ENCODE data around the gene RTN4.

Gene RTN4

GRCh38 chr2:54946220-54946805 is 103.9 kb downstream of the RTN4 start:
- DNase-seq, result no peak

GRCh38 chr2:54945391-54946219 is 104.6 kb downstream of the RTN4 start:
- peak; percentile 8 for DNase-seq

DNA sequence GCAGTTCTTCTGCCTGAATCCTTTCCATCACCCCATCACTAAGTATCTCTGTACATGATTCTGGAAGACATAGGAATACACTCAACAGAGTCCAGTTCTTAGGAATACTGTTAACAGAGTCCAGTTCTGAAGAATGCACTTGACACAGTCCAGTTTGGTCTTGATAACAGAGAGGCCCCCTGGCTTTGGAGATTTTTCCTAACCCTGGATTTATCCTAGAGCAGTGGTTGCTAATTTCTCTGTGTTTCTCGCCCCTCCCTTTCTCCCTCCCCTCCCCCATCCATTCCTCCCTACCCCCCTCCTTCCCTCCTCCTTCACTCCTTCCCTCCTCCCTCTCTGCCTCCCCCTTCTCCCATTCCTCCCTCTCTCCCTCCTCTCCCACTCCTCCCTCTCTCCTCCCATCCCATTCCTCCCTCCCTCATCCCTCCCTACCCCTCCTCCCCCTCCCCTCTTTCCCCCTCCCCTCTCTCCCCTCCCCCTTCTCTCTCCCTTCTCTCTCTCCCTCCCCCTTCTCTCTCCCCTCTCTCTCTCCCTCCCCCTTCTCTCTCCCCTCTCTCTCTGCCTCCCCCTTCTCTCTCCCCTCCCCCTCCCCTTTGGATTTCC is 105.4 kb downstream of the RTN4 start:
- DNase-seq, result no peak

DNA sequence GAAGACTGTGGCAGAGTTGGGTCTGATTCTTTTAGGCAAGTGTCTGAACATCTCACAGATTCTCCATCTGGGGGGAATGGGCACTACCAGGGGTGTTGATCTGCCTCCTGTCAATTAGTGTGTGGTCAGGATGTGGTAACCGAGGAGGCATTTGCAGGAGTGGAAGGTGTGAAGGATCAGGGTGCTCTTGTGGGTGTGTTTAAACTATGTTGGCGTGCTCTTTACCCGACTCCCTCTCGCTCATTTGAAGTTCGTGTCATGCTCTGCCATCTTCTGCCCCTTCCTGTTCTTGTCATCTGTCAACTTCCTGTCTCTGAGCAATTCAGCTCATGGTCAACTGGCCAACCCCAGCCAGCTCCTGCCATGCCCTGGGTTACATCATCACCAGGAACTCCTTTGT is 107.9 kb downstream of the RTN4 start:
- DNase-seq, result peak; percentile 45

DNA sequence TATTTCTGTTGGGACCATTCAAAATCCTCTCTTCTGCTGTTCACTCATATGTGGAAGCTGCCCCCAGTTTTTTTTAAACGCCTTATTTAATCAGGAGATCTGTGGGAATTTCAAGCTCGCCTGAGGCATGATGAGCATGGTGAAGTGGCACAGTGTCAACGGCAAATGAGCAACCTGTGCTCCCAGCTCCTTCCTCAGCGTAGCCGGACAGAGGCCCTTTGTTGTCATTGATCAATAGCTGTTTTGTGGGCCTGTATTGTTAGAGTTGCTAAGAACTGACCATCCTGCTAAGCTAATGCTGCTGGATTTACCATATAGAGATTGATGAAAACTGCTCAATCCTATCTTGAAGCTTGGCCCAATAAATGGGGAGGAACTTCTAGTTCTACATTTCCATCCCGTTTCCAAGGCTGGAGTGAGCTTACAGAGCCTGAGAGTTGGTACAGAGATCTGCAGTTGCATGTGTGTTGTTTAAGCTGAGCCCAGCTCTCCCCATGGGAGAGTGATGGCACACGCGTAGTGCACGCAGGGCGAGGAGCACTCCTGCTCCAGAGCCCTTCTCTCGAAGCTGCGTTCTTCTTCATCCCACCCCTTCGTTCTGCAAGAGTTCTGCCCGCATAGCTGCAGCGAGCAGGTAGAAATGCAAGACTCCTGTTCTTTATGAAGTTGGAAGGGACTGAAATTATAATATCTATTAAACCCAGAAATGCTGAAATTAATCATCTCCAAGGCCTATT is 108.8 kb downstream of the RTN4 start:
- no peak for DNase-seq

GRCh38 chr2:54940723-54941122 is 109.5 kb downstream of the RTN4 start:
- no peak for DNase-seq

DNA sequence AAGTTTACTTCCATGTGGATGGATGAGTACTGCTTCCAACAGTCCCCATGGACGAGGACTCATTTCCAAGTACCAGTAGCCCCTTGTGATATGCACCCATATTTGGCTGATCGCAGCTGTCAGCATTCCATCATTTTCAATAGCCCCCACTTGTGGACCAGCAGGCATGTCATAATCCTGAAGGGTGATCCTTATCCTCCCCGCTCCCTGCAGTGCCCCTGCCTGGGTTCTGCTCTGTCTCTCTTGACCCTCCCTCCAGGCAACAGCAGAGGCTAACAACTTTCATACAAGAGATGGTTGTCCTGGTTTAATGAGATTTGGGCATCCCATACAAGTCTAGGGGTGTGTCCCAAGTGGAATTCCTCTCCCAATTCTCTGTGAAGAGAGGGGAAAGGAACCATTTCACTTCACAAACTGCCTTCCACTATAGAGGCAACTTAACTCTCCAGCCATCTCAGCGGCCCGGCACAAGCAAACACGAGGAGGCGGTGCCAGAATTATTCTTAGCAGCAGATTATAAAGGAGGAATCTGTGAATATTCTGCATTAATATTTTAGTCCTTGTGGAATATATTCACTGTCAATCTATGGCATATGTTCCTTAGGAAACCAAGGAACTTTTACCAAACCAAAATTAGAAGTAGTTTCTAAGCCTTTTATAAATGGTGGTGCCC is 110.7 kb downstream of the RTN4 start:
- no peak for DNase-seq

DNA sequence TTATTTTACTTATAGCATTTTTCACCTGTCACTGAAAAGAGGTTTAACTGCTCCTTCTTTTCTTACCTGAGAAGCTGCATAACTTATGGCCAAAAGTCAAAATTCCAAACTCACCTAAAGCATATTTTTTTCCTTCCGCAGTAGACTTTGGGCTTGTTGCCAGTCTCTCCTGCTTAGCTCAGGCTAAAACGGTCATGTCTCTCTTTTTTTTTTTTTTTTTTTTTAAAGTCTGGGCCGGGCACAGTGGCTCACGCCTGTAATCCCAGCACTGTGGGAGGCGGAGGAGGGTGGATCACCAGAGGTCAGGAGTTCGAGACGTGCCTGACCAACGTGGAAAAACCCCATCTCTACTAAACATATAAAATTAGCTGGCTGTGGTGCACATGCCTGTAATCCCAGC is 113.5 kb downstream of the RTN4 start:
- DNase-seq, result no peak

DNA sequence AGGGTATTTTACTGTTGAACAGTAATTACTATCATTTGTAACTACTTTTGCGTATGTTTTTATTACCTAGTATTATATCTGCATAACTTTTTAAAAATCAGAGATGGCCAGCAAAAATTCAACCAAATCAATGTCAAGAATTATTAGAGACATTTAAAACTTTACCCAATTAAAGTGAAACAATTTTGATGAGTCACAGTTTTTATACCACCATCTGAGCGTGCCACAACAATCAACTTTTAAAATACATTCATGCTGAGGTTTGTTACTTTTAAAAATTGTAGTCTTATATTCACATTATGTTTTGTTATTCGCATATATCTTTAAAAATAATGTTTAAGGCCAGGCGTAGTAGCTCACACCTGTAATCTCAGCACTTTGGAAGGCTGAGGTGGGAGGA is 114.9 kb downstream of the RTN4 start:
- DNase-seq, result no peak

GRCh38 chr2:54931473-54931872 is 118.8 kb downstream of the RTN4 start:
- no peak for DNase-seq

DNA sequence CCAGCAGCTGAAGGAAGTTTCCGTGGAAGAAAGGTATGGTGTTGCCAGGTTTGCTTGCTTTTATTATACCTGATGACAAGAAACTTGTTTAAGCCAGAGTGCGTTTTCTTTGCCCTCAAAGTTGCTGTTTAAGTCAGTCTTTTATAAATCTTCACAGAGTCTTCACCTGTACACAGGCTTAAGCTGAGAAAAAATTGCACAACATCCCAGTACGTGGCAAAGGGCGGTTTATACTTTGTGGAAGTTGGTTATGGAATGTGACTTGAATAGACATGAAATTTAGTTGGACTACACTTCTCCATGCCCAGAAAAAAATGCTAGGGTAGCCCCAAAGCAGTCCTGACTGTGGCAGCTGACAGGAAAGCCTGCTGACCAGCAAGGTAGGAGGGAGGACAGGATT is 121.5 kb downstream of the RTN4 start:
- DNase-seq, result no peak

DNA sequence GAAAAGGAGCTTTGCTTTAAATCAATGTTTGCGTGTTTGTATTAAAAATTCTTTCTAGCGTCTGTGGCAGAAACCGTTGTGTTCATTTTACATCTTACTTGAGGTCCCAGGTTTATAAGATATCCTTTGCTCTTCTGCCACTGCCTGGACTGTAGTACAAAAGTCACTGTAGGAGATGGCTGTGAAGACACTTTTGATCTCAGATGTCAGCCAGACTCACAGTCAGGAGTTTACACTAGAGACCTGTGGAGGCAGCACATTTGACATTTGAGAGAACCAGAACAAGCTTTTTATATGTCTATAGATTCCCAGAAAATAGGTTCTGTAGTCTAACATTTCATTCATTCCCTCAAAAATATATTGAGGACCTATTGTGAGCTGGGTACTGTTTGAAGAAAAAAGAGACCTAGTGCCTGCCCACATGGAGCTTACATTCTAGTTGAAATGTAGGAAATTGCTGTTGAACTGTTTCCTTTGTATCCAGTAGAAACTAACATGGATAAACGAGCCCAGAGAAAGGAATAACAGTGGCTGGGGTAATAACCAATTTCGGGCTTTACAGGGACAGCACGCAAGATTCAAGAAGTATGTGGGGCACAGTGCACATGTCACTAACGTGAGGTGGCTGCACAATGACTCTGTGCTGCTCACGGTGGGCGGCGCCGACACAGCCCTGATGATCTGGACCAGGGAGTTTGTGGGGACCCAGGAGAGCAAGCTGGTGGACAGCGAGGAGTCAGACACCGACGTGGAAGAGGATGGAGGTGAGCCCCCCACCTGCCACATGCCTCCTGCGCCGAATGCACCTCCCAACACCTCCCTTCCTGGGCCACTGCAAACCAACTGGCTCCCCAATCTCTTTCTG is 122.3 kb downstream of the RTN4 start:
- no peak for DNase-seq

- no peak for DNase-seq
These were observed 123.0 kb downstream of the RTN4 start for GRCh38 chr2:54927085-54927750.

- no peak for DNase-seq
These were observed 125.2 kb downstream of the RTN4 start for GRCh38 chr2:54925022-54925421.

GRCh38 chr2:54924121-54924520 is 126.1 kb downstream of the RTN4 start:
- no peak for DNase-seq

Data from activated CD4-positive, alpha-beta T cell treated with anti-CD3 and anti-CD28 coated beads, Interleukin-2, amount 50 U/mL, for 16 hours (primary cell).